ENCODE data around the gene MLF2. TPM values are rescaled to one million over a fixed set of nuclear protein-coding genes. Genes with fewer than 3 reads are reported as not detected.

MLF2 gene
- total RNA-seq, 1 donor = 229 TPM

DNA sequence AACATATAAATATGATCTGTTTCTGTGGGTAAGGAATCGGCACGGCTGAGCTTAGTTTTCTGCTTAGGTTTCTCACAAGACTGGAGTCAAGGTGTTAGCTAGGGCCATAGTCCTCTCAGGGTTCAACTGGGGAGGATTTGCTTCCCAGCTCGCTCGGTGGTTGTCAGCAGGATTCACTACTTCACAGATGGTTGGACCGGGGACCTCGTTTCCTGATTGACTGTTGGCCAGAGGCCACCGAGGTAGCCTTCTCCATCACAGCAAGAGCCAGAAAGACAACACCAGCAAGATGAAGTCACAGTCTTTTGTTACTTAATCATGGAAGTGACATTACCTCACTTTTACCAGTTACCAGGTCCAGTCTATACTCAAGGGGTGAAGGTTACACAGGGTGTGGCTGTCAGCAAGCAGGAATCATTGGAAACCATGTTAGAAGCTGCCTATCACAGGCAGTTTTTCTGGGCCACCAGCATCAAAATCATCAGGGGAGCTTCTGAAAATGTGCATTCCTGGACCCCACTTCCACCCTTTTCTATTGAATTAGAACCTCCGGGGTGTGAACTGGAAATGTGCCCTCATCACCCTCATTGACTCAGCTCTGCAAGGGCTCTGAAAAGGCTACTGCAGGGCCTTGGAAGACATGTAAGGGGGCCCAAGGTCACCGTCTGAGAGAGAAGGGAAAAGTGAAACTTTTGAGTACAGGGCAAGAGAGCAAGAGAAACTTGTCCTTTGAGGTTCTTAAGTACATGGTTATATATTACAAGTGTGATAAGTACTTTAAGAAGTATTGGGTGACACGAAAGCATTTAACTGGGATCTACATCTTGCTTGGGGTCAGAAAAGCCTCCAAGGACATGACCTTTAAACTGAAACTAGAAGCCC is 18.2 kb downstream of the MLF2 start:
- DNase-seq (ENCODE audit: low read depth) = no peak
- H3K4me3 ChIP-seq (ENCODE audit: low read depth, low read length) = no peak overlapping the region
- TF ChIP-seq CTCF (IDR thresholded peaks at IDR 0.05; ENCODE audit: insufficient read depth, low read depth, low read length) = no peak

GRCh38 chr12:6730169-6730568 is 22.8 kb downstream of the MLF2 start:
- no peak for DNase-seq (ENCODE audit: low read depth)
- no peak for TF ChIP-seq CTCF (IDR thresholded peaks at IDR 0.05; ENCODE audit: insufficient read depth, low read depth, low read length)
- no peak overlapping the region for H3K4me3 ChIP-seq (ENCODE audit: low read depth, low read length)

DNA sequence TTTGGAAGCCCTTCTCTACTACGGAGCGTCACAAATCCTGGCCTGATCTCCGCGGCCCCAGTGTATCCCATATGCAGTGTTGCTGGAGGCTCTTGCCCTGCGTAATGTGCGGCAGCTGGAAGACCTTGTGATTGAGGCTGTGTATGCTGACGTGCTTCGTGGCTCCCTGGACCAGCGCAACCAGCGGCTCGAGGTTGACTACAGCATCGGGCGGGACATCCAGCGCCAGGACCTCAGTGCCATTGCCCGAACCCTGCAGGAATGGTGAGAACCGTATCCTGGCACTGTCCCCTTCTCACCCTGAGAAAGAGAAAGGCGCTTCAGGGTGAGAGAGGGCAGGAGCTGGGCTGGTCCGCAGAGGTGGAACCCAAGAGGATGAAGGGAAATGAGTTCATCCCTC is 23.8 kb downstream of the MLF2 start:
- DNase-seq (ENCODE audit: low read depth) = no peak
- H3K4me3 ChIP-seq (ENCODE audit: low read depth, low read length) = no peak overlapping the region
- TF ChIP-seq CTCF (IDR thresholded peaks at IDR 0.05; ENCODE audit: insufficient read depth, low read depth, low read length) = no peak

DNA sequence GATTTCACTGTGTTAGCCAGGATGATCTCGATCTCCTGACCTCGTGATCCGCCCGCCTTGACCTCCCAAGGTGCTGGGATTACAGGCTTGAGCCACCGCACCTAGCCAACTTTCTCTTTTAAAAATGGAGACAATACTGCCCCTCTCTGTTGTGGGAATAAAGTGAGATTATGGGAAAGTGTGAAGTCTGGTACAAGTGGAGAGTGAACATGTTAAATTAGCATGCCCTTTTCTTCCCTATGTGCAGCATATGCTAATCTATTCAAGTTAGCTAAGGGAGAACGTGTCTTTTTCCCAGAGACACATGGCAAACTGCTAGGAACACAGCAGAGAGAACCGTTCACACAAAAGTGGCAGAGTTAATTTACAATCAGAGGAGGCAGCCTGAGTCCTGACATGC is 27.6 kb downstream of the MLF2 start:
- H3K4me3 ChIP-seq (ENCODE audit: low read depth, low read length) = no peak overlapping the region
- no peak for DNase-seq (ENCODE audit: low read depth)
- TF ChIP-seq CTCF (IDR thresholded peaks at IDR 0.05; ENCODE audit: insufficient read depth, low read depth, low read length) = no peak

DNA sequence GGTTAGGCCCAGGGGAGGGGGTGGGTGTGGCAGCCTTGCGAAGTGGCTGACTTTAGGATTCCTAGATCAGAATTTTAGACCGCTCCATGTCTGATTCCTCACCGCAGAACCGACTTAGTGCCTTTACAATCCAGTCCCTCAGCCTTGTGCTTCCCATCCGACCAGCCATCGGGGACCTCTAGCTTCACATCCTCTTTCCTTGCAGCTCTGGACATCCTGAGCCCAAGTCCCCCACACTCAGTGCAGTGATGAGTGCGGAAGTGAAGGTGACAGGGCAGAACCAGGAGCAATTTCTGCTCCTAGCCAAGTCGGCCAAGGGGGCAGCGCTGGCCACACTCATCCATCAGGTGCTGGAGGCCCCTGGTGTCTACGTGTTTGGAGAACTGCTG is 28.5 kb downstream of the MLF2 start:
- no peak for DNase-seq (ENCODE audit: low read depth)
- H3K4me3 ChIP-seq (ENCODE audit: low read depth, low read length) = peak overlapping the region; percentile 65
- TF ChIP-seq CTCF (IDR thresholded peaks at IDR 0.05; ENCODE audit: insufficient read depth, low read depth, low read length) = no peak

DNA sequence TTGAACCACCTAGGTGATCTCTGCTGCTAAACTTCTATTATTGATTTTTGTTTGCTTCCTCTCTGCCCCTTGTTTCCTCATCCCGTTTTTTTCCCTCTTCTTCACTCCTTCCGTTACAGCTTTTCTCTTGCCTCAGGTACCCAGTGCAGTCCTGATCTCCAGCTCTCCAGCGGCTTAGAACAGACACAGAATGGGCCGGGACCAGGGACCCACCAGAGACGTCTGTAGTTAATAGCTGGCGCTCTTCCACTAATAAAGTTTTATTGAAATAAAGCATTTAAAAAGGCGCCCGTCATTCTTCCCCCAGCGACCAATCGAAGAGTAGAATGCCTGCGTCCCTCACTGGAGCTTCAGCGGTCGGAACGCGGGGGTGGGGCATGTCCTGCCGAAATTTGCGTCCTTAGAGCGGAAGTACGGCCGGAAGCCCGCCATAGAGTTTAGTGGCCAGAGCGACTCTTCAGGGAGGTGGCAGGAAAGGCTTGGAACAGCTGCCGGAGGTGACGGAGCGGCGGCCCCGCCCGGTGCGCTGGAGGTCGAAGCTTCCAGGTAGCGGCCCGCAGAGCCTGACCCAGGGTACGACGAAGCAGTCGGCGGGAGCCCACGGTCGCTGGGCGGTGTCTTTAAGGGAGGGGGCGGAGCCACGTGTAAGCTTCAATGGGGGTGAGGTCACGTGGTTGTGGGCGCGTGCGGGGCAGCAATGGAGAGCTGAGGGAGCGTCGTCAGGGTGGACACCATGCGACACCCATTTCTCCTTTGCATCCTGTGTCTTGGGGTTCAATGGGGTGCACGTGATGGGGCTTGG is 29.1 kb downstream of the MLF2 start, which contains the start of gene COPS7A:
TSS of gene COPS7A (plus strand) at position 440 of the 802 bp plus-strand sequence. CDS start 611 bp downstream, outside the sequence.
- no peak for TF ChIP-seq CTCF (IDR thresholded peaks at IDR 0.05; ENCODE audit: insufficient read depth, low read depth, low read length)
- peak; percentile 98 for DNase-seq (ENCODE audit: low read depth)

More for the DNA sequence above, 29.1 kb downstream of the MLF2 start, which contains the start of gene COPS7A:
- H3K4me3 ChIP-seq (ENCODE audit: low read depth, low read length) = peak within 1 kb of the TSS; percentile 65

All from fibroblast of villous mesenchyme (primary cell).